ENCODE measurements around the gene ZNF43.
"Not testable (repeated sequence)": the region's sequence is repeated elsewhere in the genome, so short reads cannot be mapped to it uniquely, and the experiment has no call there.

Gene ZNF43

DNA sequence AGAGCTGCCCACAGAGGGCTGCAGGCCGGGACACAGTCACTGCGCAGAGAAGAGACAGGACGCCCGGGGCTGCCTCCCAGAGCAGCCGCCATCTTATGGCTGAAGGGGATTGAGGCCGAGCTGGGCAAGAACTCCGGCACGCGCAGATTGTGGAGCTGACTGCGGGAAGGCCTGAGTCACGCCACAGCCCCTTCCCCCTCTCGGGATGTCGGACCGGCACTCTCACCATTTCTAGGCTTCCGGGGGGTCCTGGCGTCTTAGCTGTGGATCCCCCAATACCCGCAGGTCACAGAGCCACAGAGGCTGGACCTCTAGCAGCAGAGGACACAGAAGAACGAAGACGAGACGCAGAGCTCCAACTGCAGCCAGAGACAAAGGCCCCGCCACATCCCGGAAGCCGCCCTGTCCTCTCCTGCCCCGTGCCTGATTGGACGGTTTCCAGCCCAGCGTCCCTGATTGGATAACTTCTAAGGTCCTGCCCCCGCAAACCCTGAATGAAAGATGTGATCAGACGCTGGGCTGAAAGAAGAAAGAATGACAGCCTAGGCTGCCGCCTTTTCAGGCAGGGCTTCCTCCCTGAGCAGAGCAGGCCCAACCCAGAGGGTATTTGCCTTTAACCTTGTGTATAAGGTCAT is at the start of gene ZNF43:
Gene ZNF43, minus strand, starts transcription at position 373 of the 635 bp plus-strand sequence. Its CDS starts 144 bp downstream, at position 229.
- peak; percentile 57 for DNase-seq (ENCODE audit: low spot score)
- no peak for FAIRE-seq

DNA sequence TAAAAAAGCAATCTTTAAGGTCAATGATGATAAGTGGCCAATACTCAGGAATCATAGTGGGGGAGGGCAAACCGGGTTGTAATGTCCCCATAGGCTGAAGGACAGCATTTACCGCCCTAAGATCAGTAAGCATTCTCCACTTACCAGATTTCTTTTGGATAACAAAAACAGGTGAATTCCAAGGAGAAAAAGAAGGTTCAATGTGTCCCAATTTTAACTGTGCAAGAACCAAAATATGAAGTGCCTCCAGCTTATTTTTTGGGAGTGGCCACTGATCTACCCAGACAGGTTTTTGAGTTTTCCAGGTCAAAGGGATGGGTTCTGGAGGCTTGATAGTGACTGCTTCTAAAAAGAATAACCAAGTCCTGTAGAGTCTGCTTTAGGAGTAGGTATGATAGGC is 49.5 kb upstream of the ZNF43 start:
- not testable (repeated sequence) for DNase-seq (ENCODE audit: low spot score); FAIRE-seq

DNA sequence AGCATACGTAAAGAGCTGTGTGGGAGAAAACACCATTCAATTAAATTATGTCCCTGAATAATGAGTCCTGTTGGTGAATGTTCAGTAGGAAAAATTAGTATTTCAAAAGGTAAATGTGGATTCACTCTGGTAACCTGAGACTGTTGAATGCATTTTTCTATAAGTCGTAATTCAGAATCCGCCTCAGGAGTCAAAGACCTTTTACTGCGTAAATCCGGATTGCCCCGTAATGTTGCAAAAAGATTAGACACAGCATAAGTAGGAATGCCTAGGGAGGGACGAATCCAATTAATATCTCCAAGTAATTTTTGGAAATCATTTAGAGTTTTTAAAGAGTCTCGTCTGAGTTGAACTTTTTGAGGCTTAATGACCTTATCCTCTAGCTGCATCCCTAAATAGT is 48.8 kb upstream of the ZNF43 start:
- FAIRE-seq; DNase-seq (ENCODE audit: low spot score): not testable (repeated sequence)

DNA sequence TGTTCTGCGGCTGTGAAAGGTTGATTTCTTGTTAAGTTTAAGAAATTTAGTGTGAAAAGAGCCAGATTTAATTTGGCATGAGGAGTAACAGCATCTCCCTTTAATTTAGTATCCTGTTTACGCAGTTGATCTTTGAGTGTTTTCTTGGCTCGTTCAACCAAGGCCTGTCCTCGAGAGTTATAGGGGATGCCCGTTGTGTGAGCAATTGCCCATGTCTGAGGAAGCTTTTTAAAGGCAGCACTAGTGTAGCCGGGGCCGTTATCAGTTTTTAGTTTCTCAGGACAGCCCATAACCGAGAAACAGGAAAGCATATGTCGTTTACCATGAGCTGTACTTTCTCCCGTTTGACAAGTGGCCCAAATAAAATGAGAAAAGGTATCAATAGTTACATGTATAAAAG is 47.5 kb upstream of the ZNF43 start:
- FAIRE-seq: no peak

DNA sequence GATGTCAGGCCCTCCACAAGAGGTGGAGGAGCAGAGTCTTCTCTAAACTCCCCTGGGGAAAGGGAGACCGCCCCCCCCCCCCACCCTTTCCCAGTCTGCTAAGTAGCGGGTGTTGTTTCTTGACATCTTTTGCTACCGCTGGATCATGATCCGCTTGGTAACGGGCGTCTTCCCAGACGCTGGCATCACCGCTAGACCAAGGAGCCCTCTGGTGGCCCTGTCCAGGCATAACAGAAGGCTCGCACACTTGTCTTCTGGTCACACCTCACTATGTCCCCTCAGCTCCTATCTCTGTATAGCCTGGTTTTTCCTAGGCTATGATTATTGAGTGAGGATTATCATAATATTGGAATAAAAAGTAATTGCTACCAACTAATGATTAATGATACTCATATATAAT is 44.8 kb upstream of the ZNF43 start:
- FAIRE-seq; DNase-seq (ENCODE audit: low spot score): not testable (repeated sequence)

More for the DNA sequence above, 47.5 kb upstream of the ZNF43 start:
- DNase-seq (ENCODE audit: low spot score): no peak

DNA sequence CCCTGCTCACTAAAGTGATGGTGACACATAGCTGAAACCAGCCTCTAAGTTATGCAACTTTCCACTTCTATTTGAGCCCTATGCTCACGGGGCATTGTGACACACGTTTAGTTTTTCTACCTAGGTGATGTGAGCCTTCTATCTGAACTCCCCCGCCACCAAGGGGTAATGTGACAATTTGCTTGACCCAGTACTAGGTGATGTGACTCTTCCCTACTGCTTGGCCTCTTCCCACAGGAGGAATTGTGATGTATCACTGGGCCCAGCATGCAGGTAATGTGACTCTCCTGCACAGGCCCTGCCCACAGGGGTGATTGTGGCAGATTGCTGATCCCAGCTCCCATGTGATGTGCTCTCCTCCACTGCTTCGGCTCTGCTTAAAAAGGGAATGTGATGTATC is 42.7 kb upstream of the ZNF43 start:
- no peak for FAIRE-seq
- no peak for DNase-seq (ENCODE audit: low spot score)

DNA sequence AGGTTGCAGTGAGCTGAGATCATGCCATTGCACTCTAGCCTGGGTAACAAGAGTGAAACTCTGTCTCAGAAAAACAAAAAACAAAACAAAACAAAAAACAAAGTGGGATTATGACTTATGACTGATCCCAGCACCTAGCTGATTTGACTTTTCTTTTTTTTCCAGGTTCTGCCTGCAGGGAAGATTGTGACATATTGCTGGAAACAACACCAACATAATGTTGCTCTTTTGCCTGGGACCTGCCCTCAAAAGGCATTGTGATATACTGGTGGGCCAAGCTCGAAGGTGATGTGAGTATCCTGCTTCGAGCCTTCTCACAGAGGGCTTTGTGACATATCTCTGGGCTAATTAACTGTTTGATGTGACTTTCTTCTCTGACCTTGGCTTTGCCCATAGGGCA is 42.0 kb upstream of the ZNF43 start:
- no peak for DNase-seq (ENCODE audit: low spot score)
- FAIRE-seq: no peak

DNA sequence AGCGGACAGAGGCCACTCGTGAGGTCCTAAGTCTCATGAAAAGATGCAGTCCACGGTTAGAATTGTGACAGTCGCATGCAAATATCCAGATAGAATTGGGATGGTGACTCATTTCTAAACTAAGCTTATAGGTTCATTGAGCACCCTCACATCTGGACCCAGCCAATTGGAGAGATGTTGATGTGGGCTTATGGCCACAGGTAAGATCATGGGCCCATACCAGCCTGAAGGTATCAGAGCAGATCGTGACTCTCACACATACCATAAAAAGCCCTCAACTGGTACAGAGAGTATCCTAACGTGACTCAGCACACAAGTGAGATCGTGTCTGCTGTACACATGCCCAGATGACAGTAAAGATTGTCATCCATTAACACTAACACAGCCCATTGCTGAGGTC is 40.6 kb upstream of the ZNF43 start:
- FAIRE-seq; DNase-seq (ENCODE audit: low spot score): not testable (repeated sequence)

DNA sequence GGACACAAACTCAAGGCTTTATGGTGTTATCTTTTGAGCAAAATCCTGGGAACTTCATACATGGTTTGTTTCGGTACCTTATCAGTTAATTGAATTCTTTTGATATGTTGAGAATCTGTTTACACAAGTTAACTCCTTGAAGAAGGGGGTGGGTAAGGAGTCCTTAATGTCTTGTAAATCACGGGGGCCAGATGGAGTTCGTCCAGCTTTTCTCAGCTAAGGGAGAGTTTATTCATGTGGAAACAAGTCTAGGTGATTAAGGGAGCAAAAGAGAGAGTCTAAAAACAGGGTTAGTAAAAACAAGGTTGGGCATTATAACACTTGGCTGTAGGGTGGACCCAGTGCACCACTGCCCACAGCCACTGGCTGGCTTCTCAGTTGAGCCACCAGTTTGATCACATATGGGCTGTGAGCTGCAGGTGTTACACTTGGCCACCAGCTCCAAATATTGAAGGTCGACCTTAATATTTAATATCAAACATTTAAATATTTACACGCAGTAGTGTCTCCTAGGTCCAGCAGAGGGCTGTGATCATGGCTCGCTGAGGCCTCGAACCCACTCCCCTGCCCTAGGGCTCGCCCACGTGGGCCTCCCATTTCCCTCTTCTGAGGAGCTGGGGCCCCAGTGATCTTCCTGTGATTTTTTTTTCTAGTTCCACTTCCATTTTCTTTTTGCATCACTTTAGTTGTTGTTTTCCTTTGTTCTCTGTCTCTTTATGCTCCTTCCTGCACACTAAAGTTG is 21.0 kb upstream of the ZNF43 start:
- DNase-seq (ENCODE audit: low spot score): no peak

DNA sequence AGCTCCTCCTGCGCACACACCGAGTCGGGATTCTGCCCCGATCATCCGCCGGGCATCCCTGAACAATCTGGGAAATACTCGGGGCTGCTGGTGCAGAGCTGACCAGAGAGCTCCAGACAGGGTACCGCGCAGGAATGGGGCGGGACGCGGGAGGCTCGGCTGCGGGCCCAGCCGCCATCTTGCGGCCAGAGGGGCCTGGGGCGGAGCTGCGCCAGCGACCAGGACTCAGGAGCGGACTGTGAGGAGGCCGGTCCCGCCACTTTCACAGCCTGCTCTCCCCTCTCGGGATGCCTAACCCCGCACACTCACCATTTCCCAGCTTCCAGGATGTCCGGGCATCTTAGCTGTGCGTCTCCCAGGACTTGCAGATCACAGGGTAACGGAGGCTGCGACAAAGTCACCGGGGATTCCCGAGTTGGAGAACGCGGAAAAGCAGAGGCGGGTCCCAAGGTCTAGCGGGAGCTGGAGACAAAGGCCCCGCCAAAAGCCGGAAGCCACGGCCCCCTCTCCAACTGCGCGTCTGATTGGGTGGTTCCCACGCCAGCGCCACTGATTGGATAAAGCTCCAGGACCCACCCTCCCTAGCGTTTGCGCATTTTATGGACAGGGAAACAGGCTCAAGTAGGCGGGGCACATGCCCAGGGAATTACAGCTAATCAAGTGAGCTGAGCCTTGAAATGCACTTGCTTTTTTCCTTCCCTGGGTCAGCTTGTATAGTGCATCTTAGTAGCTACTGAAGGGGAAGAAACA is 15.8 kb upstream of the ZNF43 start:
- DNase-seq (ENCODE audit: low spot score) (peak; percentile 36), FAIRE-seq (no peak)

More for the DNA sequence above, 21.0 kb upstream of the ZNF43 start:
- no peak for FAIRE-seq

DNA sequence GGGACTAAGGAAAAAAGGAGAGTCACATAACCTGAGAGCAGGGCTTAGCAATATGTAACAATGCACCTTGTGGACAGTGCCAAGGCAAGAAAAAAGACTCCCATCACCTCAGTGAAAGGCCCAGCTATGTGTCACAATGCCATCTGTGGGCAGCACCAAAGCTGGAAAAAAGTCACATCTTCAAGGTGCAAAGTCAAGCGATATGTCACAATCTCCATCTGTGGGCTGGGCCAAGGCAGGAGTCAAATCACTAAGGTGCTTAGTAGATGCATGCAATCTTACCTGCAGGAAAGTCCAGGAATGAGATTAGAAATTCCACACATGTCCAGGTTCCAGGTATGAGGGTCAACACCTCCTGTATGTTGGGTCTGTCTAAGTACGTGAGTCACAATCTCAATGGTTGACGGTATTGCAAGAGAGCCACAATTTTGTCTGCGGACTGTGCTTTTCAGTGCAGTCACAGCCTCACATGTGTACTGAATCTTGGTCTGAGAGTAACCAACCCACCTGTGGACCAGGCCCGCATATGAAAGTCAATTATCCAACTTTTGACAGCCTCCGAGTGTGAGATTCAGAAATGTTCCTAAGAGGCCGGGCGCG is 14.8 kb upstream of the ZNF43 start:
- DNase-seq (ENCODE audit: low spot score) (no peak), FAIRE-seq (no peak)

DNA sequence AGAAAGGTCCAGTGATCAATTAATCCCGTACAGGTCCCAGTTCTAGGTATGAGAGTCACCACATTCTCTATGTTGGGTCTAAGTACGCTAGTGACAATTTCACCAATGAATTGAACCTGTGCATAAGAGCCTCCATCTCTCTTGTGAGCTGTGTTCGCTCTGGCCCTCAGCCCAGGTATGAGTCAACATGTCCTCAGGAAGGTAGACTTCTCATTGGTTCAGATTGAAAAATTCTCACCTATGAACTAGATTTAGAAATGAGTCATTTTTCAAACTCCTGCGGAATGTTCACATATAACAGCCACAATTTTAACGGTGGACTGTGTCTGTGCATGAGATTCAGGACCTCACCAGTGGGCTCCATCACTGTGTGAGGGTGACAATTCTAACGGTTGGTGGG is 12.7 kb upstream of the ZNF43 start:
- DNase-seq (ENCODE audit: low spot score) (peak; percentile 30), FAIRE-seq (no peak)

DNA sequence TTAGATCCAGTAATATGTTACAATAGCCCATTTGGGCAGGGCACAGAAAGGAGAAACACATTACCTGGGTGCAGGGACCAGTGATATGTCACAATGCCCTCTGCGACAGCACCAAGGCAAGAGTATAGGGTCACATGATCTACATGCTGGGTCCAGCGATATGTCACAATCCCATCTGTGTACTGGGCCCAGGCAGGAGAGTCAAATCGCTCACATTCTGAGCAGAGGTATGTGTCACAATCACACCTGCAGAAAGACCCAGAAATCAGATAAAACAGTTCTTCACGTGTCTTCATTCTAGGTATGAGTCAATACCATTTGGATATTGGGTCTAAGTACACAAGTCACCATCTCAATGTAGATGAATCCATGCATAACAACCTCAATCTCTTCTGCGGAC is 7.1 kb upstream of the ZNF43 start:
- FAIRE-seq (no peak), DNase-seq (ENCODE audit: low spot score) (no peak)

DNA sequence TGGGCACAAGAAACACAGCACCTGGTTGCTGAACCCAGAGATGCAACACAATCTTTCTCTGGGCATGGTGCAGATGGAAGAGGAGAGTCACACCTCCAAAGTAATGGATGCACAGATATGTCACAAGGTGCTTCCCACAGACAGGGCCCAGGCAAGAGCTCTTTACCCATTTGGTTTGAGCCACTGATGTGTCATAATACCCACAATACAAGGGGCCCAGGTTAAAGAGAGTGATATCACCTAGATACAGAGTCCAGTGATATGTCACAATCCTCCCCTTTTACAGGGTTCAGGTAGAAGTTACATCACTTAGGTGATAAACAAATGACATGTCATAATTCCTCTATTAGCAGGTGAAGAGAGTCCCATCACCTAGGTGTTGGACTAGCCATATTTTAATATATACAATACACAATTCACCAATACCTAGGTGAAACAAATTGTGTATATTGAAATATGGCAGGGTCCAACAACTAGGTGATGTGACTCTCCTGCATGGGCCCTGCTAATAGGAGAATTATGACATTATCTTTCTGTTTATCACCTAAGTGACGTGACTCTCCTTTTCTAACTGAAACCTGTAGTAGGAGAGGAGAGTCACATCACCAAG is 5.6 kb upstream of the ZNF43 start:
- DNase-seq (ENCODE audit: low spot score) (no peak), FAIRE-seq (no peak)

DNA sequence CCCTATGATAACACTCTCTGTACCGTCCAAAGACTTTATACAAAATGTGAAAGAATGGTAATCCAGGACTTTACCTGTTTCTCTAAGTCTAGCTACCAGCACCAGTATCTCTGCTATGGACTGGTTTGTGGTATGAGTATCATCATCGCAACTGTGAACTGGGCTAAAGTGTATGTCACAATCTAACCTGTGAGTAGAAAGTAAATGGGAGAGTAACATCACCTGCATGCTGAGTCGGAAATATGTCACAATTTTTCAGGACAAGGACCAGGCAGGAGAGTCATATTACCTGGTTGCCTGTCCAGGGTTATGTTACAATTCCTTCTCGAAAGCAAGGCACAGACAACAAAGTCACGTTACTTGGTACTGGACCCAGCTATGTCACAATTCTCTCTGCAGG is 5.1 kb upstream of the ZNF43 start:
- no peak for FAIRE-seq
- no peak for DNase-seq (ENCODE audit: low spot score)

DNA sequence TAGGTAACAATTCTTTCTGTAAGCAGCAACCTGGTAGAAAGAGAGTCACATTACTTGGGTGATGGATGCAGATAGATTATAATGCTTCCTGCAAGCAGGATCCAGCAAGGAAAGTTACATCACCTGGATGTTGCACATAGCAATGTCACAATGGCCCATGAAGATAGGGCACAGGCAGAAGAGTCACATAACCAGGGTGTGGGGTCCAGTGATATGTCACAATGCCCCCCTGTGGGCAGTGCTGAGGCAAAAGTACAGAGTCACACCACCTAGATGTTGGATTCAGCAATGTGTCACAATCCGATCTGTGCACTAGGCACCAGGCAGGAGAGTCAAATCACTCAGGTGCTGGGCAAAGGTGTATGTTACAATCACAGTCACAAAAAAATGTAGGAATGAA is 4.0 kb upstream of the ZNF43 start:
- FAIRE-seq: no peak
- DNase-seq (ENCODE audit: low spot score): no peak

DNA sequence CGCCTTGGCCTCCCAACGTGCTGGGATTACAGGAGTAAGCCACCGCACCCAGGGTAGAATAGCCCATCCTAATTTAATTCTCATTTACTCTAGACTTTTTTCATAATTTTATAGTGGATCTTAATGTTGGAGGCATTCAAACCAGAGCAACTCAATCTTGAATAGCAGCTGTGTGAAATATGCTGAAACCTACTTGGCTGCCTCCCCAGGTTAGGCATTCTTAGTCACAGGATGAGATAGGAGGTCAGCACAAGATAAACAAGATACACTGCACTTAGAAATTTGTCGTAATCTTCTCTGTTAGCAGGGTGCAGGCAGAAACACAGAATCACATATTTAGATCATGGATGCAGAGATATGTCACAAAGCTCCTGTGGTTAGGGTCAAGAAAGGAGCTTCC is 2.7 kb upstream of the ZNF43 start:
- no peak for FAIRE-seq

DNA sequence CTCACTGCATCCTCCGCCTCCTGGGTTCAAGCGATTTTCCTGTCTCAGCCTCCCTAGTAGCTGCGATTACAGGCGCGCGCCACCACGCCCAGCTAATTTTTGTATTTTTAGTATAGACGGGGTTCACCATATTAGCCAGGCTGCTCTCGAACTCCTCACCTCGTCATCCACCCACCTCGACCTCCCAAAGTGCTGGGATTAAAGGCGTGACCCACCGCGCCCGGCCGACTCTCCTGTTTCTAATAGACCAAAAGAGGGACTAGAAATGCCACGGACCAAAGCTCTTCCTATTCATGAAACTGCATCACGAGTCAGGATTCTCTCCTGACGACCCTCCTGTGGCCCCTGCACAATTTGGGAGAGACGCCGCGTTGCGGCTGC is 563 bp downstream of the ZNF43 start:
- FAIRE-seq (no peak), DNase-seq (ENCODE audit: low spot score) (no peak)

More for the DNA sequence above, 2.7 kb upstream of the ZNF43 start:
- DNase-seq (ENCODE audit: low spot score): no peak

DNA sequence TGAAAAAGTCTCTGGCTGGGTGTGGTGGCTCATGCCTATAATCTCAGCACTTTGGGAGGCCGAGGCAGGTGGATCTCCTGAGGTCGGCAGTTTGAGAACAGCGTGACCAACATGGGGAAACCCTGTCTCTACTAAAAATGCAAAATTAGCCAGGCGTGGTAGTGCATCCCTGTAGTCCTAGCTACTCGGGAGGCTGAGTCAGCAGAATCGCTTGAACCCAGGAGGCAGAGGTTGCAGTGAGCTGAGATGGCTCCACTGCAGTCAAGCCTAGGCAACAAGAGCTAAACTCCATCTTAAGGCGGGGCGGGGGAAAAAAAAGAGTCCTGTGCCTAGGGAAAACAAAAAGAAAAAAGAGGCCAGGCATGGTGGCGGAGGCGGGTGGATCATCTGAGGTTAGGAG is 2.2 kb downstream of the ZNF43 start:
- FAIRE-seq (no peak), DNase-seq (ENCODE audit: low spot score) (no peak)

DNA sequence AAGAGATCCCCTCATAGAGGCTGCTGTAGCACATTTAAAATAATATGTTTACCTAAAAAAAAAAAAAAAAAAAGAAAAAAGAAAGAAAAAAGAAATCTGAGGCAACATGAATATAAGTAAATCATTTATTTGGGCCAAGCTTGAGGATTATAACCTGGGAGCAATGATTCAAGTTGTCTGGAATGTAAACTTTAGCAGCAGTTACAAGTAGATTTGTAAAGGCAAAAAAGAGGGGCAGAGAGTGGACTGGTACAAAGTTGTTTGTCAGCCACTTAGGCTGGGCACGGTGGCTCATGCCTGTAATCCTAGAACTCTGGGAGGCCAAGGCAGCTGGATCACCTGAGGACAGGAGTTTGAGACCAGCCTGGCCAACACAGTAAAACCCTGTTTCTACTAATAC is 11.3 kb downstream of the ZNF43 start:
- FAIRE-seq: no peak
- no peak for DNase-seq (ENCODE audit: low spot score)

DNA sequence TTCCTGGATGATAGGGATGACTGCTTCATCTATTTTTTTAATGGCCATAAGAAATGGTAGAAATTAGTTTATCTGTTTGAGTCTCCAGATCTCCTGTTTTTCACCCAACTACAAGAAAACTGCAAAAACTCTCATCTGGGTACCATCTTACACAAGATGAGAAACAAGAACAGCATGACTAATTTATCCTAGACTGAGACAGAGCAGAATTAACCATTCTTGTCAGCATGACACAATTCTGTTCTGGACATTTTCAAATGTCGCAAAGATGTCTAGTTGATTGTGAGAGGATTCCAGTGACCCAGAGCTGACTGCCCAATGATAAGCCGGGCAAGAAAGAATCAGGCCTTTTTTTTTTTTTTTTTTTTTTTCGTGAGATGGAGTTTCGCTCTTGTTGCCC is 12.8 kb downstream of the ZNF43 start:
- DNase-seq (ENCODE audit: low spot score) (no peak), FAIRE-seq (no peak)

DNA sequence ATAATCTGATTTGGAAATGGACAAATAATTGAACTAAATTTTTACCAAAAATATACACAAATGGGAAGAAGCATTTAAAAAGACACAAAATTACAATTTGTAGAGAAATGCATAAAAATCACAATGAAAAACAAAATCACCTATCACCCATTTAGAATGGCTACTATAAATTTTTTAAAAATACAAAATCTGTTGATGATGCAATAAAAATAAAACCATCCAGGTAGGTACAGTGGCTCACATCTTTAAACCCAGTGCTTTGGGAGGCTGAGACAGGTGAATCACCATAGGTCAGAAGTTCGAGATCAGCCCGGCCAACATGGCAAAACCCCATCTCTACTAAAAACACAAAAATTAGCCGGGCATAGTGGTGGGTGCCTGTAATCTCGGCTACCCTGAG is 23.5 kb downstream of the ZNF43 start:
- FAIRE-seq (no peak), DNase-seq (ENCODE audit: low spot score) (no peak)

Measured in RCC 7860 (cell line).